Stimulated activated CD4-positive, alpha-beta T cell treated with anti-CD3 and anti-CD28 coated beads, TNF-alpha, amount 100 ng/mL, for 4 hours (primary cell): ENCODE results near the gene FRMPD4.
"Not testable (repeated sequence)": the region's sequence is repeated elsewhere in the genome, so short reads cannot be mapped to it uniquely, and the experiment has no call there.

ENCODE experiments used
- DNase-seq, 3 experiments: peaks; one replicate each; pipeline ENCODE4 v3.0.0-alpha.2; 2020; ENCODE audit warnings: low read depth in 3 of 3

FRMPD4 gene

DNA sequence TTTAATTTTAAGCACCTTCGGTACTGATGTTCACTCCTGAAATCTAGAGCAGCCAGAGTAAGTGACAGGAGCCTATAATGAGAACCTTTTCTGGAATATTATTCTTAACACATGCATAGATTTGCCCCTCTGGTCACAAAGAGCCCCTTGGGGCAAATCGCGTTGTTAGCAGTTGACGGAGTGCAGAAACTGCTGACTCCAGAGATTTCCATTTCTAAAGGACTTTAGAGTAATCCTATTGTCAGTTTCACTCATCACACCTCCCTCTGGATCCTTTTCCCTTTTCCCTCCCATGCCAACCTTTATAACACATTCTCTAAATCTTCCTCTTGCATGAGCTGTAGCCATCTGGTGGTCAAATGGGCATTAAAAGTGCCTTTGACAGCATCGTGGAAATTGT is 388.0 kb downstream of the FRMPD4 start:
- DNase-seq, result no peak

GRCh38 chrX:12538096-12538495 is 399.8 kb downstream of the FRMPD4 start:
- DNase-seq, result not testable (repeated sequence)

DNA sequence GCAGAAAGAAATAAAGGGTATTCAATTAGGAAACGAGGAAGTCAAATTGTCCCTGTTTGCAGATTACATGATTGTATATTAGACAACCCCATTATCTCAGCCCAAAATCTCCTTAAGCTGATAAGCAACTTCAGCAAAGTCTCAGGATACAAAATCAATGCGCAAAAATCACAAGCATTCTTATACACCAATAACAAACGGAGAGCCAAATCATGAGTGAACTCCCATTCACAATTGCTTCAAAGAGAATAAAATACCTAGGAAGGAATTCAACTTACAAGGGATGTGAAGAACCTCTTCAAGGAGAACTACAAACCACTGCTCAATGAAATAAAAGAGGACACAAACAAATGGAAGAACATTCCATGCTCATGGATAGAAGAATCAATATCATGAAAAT is 404.0 kb downstream of the FRMPD4 start:
- DNase-seq, result not testable (repeated sequence)

DNA sequence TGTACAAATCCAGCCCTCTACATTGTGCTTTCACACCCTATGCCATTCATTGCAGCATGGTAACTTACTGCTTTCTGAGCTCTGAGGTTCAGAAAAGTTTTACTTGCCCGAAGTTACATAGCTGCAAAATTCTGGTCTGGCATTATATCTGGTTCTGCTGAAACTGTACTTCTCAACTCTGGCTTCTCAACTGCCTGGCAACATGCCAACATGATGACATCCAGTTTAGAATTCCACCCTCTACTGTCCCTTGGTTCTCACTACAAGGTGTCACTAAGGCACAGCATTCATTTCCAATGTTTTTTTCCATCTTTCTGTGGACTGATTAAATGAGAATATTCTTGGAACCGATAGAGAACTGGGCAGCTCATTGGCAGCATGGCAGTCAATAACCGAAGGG is 410.1 kb downstream of the FRMPD4 start:
- DNase-seq, result no peak

- no peak for DNase-seq
These were observed 410.5 kb downstream of the FRMPD4 start for GRCh38 chrX:12548746-12549145.

GRCh38 chrX:12554206-12554605 is 415.9 kb downstream of the FRMPD4 start:
- no peak for DNase-seq

GRCh38 chrX:12563121-12563520 is 424.8 kb downstream of the FRMPD4 start:
- no peak for DNase-seq

- no peak for DNase-seq
These were observed 425.9 kb downstream of the FRMPD4 start for GRCh38 chrX:12564221-12564620.

DNA sequence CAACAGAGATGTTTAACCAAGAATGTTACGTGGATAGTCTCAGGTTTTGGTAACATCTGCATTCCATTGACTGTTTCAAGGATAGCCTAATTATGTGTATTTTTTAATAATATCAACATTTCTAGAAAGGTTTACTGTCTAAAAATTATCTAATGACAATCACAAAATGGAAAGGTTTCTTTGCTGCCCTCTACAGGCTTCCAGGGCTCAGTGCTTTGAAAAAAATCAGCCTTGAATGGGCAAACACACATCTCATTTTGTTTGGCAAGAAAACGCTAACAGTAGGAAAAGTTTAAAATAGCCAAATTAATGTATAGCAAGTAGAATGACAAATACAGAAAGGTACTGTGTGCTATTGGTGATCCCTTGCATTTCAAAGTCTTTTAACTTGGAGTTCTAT is 429.6 kb downstream of the FRMPD4 start:
- no peak for DNase-seq

- DNase-seq, result no peak
These were observed 432.7 kb downstream of the FRMPD4 start for GRCh38 chrX:12570859-12571501.

- no peak for DNase-seq
These were observed 441.0 kb downstream of the FRMPD4 start for GRCh38 chrX:12579311-12579710.

- no peak for DNase-seq
These were observed 442.3 kb downstream of the FRMPD4 start for GRCh38 chrX:12580548-12580947.

DNA sequence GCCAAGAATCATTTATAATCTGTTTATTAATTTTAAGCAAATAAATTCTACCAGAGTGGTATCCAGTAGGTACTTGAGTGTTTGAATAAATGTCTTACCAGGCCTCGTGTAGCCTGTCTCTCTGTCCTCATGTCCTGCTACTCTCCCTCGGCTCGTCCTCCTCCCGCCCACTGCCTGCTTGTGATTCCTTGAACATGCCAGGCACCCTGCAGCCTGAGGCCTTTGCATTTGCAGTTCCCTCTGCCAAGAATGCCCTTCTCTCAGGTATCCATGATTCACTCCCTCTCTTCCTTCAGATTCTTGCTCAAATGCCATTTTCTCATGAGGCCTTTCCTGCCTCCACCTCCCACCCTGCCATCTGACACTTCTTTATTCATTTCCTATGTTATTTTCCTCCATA is 443.3 kb downstream of the FRMPD4 start:
- no peak for DNase-seq

DNA sequence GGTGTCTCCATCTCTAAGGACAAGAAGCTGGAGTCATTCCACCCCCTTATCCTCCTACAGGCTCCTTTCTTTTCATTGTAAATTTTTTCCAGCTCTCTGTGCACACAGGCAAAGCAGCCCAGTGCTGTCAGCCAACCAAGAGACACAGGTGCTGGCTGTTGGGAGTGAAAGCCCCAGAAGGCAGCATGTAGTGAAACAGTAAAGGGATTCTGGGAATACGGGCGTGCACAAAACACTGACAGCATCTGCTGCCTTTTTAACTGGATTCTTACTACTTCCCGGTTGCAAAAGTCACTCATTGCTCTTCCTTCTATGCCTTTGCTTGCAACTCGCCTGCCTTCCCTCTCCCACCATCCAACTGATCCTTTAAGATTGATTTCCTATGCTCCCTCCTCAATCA is 444.4 kb downstream of the FRMPD4 start:
- DNase-seq, result no peak

- no peak for DNase-seq
These were observed 445.3 kb downstream of the FRMPD4 start for GRCh38 chrX:12583543-12583942.

DNA sequence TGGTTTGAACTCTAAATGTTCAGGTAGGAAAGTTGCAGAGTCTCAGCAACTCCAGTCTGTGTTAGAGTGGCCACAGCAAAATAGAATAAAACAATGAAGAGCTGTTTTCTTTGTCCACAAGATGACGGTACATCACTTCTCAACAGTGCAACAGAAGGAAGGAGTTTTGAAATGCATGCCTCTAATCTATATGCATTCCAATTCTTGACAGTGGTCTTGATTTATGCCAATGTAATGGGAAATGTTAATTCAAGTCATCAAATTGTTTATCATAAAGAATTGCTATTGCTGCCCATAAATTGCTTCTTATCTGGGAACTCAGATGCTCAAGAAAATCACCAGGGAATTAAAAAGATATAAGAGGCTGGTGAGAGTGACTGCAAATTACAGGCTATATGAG is 457.4 kb downstream of the FRMPD4 start:
- DNase-seq, result no peak

- no peak for DNase-seq
These were observed 471.8 kb downstream of the FRMPD4 start for GRCh38 chrX:12610079-12610478.

- no peak for DNase-seq
These were observed 473.2 kb downstream of the FRMPD4 start for GRCh38 chrX:12611471-12611870.

GRCh38 chrX:12614266-12614665 is 476.0 kb downstream of the FRMPD4 start:
- DNase-seq, result no peak

- no peak for DNase-seq
These were observed 476.8 kb downstream of the FRMPD4 start for GRCh38 chrX:12615061-12615460.

DNA sequence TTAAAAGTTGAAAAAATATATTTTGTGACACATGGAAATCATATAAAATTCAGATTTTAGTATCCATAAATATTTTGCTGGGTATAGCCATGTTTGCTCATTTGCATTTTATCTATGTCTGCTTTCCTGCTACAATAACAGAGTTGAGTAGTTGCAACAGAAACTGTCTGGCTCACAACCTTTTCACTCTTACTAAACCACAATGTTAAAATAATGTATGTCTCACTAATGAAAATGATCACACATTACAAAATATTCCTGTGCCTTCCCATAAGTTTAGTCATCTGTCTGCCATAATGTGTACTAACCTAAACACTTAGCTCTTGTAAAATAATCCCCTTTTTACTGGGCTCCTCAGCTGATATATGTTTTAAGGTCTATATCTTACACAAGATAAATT is 479.0 kb downstream of the FRMPD4 start:
- no peak for DNase-seq

DNA sequence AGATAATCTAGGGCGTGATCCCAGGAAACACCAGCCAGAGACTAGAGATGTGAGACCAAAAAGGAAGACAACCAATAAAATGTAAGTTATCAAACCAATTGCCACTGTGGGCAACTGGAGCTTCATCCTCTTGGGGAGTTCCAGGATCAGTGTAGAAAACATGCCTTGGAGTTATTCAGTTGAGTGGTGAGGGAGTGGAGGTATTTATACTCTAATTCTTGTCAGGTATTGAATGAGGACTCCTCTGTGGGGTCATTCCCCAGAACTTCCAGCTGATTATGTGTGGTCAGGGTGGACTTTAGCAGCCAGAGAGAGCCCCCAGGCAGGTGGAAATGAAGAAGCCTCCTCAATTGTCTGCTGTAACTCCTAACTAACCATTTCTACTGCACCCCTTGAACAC is 509.0 kb downstream of the FRMPD4 start:
- no peak for DNase-seq

GRCh38 chrX:12648995-12649394 is 510.7 kb downstream of the FRMPD4 start:
- no peak for DNase-seq

DNA sequence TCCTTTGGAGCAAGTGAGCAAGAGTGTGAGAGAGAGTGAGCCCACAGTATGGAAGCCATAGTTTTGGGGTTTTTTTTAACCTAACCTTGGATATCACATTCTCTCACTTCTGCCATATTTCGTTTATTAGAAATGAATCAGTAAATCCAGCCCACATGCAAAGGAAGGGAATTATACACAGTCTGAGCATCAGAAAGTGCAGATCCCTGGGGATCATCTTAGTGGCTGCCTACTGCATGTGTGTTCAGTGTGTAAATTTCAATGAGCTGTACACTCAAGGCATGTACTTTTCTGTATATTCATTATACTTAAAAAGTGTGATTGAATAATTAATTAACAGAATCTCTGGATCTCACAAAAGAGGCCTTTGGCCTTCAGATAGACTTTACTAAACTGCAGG is 519.2 kb downstream of the FRMPD4 start:
- no peak for DNase-seq
